KOPT-K1 (cell line): Measurements from ENCODE around the gene OR51V1.
"Not testable (repeated sequence)": the region's sequence is repeated elsewhere in the genome, so short reads cannot be mapped to it uniquely, and the experiment has no call there.

Source experiments
- H3K27ac ChIP-seq: fragments of 200-600 bp; sonication (generic); 2 replicates; pipeline ENCODE4 v1.5.1; 2016; ENCODE audit warnings: antibody characterized with exemption, mild to moderate bottlenecking, low read depth, low read length; ENCODE audit not compliant: poor library complexity, severe bottlenecking
- H3K36me3 ChIP-seq: fragments of 200-600 bp; sonication (generic); 2 replicates; pipeline ENCODE4 v1.5.1; 2017; ENCODE audit warnings: antibody characterized with exemption, mild to moderate bottlenecking, low read length, moderate library complexity; ENCODE audit not compliant: insufficient read depth
- H3K9me3 ChIP-seq: fragments of 200-600 bp; sonication (generic); 2 replicates; pipeline ENCODE4 v1.5.1; 2017; ENCODE audit warnings: antibody characterized with exemption, low read length, mild to moderate bottlenecking; ENCODE audit not compliant: insufficient read depth, poor library complexity, severe bottlenecking

Gene OR51V1

GRCh38 chr11:5161045-5161444, 39.4 kb downstream of the OR51V1 start:
- not testable (repeated sequence) for H3K36me3 ChIP-seq, H3K27ac ChIP-seq, H3K9me3 ChIP-seq

GRCh38 chr11:5160217-5160616, 40.3 kb downstream of the OR51V1 start:
- H3K9me3 ChIP-seq, H3K36me3 ChIP-seq, H3K27ac ChIP-seq: not testable (repeated sequence)

GRCh38 chr11:5159806-5160205, 40.7 kb downstream of the OR51V1 start:
- no peaks in the 10 kb centered on the region for H3K36me3 ChIP-seq
- H3K9me3 ChIP-seq: no peaks in the 10 kb centered on the region
- no peak overlapping the region for H3K27ac ChIP-seq

- Histone ChIP-seq H3K9me3 (no peaks in the 10 kb centered on the region), H3K27ac (no peak within 1 kb of the TSS), H3K36me3 (no peaks in the 10 kb centered on the region)
These were observed 45.8 kb downstream of the OR51V1 start, which contains the start of gene OR52A1 for GRCh38 chr11:5154657-5155056. Gene OR52A1 (minus strand): TSS chr11:5154757. CDS start chr11:5152369, 2,388 bp downstream.

GRCh38 chr11:5153574-5154431, 46.7 kb downstream of the OR51V1 start:
- H3K27ac ChIP-seq: no peak overlapping the region
- H3K9me3 ChIP-seq: no peaks in the 10 kb centered on the region

GRCh38 chr11:5151713-5152153, 48.7 kb downstream of the OR51V1 start:
- Histone ChIP-seq H3K9me3 (no peaks in the 10 kb centered on the region), H3K36me3 (no peaks in the 10 kb centered on the region), H3K27ac (no peak overlapping the region)

More at GRCh38 chr11:5153574-5154431, 46.7 kb downstream of the OR51V1 start:
- no peaks in the 10 kb centered on the region for H3K36me3 ChIP-seq
